Upper lobe of left lung (tissue), 6 donors: ENCODE results near the gene NSD1. TPM values are rescaled to one million over a fixed set of nuclear protein-coding genes. Genes with fewer than 3 reads are reported as not detected.

Source experiments
- ATAC-seq, 2 donors: fragments of 200-7000 bp; cut with Tn5 transposase; one replicate each; pipeline ENCODE4 v1.9.1; 2022; ENCODE audit warnings: mild to moderate bottlenecking in 2 of 2, moderate library complexity in 2 of 2; ENCODE audit not compliant: low FRiP score in 2 of 2
- DNase-seq, 2 donors: peaks; one replicate each; pipeline ENCODE4 v3.0.0-alpha.2; 2019 to 2020
- H3K27ac ChIP-seq, 4 donors: fragments of 200-600 bp; sonication (generic); one replicate each; pipeline ENCODE4 v1.5.1; 2016 to 2019
- H3K27me3 ChIP-seq, 4 donors: fragments of 200-600 bp; sonication (generic); one replicate each; pipeline ENCODE4 v1.5.1; 2017 to 2019
- H3K36me3 ChIP-seq, 4 donors: fragments of 200-600 bp; sonication (generic); one replicate each; pipeline ENCODE4 v1.5.1; 2016 to 2019
- H3K4me1 ChIP-seq, 4 donors: fragments of 200-600 bp; sonication (generic); one replicate each; pipeline ENCODE4 v1.5.1; 2018 to 2019
- H3K4me3 ChIP-seq, 4 donors: fragments of 200-600 bp; sonication (generic); one replicate each; pipeline ENCODE4 v1.5.1; 2017 to 2019; ENCODE audit warnings: mild to moderate bottlenecking in 2 of 4, moderate library complexity in 1 of 4
- H3K9me3 ChIP-seq, 4 donors: fragments of 200-600 bp; sonication (generic); one replicate each; pipeline ENCODE4 v1.5.1; 2018 to 2019
- EP300 ChIP-seq, 4 donors: sonication (generic); formaldehyde crosslinking; IDR thresholded peaks; one replicate each; pipeline ENCODE4 v1.5.1; 2017; ENCODE audit warnings: antibody characterized with exemption in 4 of 4, control low read depth in 2 of 4
- POLR2A ChIP-seq, 4 donors: fragments of 450-650 bp; IDR thresholded peaks; one replicate each; pipeline ENCODE4 v1.5.1; 2016 to 2017; ENCODE audit warnings: antibody characterized with exemption in 4 of 4, mild to moderate bottlenecking in 2 of 4
- POLR2AphosphoS5 ChIP-seq, 2 donors: sonication (generic); formaldehyde crosslinking; IDR thresholded peaks; one replicate each; pipeline ENCODE4 v1.5.1; 2017; ENCODE audit warnings: antibody characterized with exemption in 2 of 2
- WGBS, 2 donors: methylation state at CpG; one replicate each; pipeline ENCODE4 v1.1.5; 2017 to 2018; 5-methylcytosine and 5-hydroxymethylcytosine counted together
- total RNA-seq, 6 donors: library from RNA; depleted of rRNA in 4 of 6; stranded (reverse); fragments of >200 nt in 4 of 6; gene quantifications; one replicate each; pipeline versions ENCODE4 v1.1.0 to v1.2.1, GENCODE V29; 2016 to 2021
- TF ChIP-seq, protein P1 (sequence below), 6 experiments: fragments of 450-650 bp in 4 of 6; fragments of 200-600 bp in 2 of 6; sonication (generic) in 2 of 6; IDR thresholded peaks; one replicate each; pipeline ENCODE4 v1.5.1; 2016 to 2019; ENCODE audit warnings: antibody characterized with exemption in 6 of 6
- donor health status: DM: no; HTN: no; CAD: no; lungs with moderate emphysema.
- donor health status: DM: no; HTN: yes; CAD: no; lungs with severe emphysema.

NSD1 gene
- total RNA-seq, 6 donors from 2014 or later: 33.0 to 69.1 (median 55.7) TPM

DNA sequence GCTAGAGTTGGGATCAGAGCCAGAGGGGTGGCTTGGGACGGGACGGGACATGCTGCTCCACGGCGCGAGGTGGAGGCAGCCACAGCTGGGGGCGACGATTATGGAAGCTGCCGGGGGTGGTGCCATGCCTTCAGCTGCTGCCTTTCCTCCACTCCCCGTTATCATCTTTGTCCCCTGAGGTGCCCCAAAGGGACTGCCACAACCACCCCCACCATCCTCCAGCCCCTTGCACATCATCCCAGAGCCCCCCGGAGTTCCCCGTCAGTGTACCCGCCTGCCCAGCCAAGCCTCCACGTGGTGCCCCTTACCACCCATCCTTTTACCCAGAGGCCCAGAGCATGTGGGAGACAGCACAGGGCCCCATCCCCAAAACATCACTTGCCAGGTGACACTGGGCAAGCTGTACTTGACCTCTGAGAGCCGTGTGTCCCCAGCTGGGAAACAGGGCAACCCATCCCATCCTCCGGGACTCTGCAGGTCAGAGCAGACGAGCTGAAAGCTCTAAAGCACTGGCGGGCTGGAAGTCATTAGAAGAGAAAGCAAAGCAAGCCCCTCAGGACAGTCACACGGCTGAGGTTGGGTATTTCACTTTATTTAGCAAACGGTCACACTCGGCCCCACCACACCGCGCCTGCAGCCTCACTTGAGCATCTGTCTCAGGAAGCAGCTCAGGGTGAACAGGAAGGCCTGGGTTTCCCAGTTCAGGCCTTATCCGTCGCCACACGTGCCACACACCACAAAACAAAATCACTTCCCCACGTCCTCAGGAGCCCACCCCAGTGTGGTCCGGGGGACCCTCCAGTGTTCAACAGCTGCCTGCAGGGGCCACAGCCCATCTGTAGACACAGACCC is 197.6 kb downstream of the NSD1 start:
- DNase-seq: no peak
- Histone ChIP-seq H3K9me3 (no peaks in the 10 kb centered on the region), H3K36me3 (peaks cover 30 to 75% (median 61%) of the 10 kb centered on the region in 4 donors), H3K27me3 (no peaks in the 10 kb centered on the region), H3K4me3 (no peak overlapping the region), H3K4me1 (peaks cover 0 to 7% (median 2%) of the 10 kb centered on the region in 4 donors), H3K27ac (no peak overlapping the region)
- TF ChIP-seq POLR2A (IDR thresholded peaks at IDR 0.05) (no peak), EP300 (IDR thresholded peaks at IDR 0.05) (no peak), POLR2AphosphoS5 (IDR thresholded peaks at IDR 0.05) (no peak)
- TF ChIP-seq, protein P1, sequence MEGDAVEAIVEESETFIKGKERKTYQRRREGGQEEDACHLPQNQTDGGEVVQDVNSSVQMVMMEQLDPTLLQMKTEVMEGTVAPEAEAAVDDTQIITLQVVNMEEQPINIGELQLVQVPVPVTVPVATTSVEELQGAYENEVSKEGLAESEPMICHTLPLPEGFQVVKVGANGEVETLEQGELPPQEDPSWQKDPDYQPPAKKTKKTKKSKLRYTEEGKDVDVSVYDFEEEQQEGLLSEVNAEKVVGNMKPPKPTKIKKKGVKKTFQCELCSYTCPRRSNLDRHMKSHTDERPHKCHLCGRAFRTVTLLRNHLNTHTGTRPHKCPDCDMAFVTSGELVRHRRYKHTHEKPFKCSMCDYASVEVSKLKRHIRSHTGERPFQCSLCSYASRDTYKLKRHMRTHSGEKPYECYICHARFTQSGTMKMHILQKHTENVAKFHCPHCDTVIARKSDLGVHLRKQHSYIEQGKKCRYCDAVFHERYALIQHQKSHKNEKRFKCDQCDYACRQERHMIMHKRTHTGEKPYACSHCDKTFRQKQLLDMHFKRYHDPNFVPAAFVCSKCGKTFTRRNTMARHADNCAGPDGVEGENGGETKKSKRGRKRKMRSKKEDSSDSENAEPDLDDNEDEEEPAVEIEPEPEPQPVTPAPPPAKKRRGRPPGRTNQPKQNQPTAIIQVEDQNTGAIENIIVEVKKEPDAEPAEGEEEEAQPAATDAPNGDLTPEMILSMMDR (IDR thresholded peaks at IDR 0.05): no peak
- 78 to 85% methylated on average over 15 to 27 of the region's 27 CpGs for WGBS, 2 donors
- no peak for ATAC-seq

DNA sequence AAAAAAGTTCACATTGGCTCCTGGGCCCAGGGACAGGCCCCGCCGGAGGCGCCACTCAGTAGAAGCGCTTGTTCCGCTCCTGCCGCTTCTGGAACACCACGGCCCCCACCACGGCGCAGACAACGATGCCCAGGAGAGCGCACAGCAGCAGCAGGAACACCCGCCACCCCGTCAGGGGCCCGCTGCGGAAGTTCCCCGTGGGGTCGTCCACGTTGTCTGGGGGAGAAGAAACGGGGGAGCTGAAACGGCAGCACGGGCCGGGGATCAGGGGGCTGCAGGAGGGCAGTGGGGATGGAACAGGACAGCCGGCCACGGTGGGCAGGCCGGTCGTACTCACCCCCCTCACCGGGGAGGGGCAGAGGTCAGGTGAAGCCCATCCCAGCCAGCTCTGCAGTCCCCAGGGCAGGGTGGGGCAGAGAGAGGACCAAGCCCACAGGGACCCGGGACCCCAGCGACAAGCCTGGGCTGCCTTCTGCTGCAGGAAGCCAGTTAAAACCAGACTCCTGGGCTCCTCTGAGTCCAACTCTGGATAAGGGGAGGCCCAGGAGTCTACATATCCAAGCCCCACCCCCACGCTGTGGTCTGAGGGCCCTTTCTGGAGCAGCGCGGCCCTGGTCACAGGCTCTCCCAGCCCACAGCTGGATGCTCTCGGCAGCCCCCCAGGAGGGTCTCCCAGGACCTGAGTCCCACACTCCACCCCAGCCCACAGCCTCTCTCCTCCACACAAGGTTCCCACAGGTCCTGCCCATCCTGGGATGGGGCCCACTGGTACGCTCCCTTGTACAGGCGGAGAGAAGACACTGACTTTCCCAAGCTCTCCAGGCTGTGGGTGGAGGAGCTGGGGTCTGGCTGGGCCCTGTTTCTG is 198.7 kb downstream of the NSD1 start:
- no peak overlapping the region for H3K27ac ChIP-seq
- no peak for ATAC-seq
- no peaks in the 10 kb centered on the region for H3K9me3 ChIP-seq
- peaks cover 40 to 85% (median 71%) of the 10 kb centered on the region in 4 donors for H3K36me3 ChIP-seq
- H3K27me3 ChIP-seq: no peaks in the 10 kb centered on the region
- H3K4me1 ChIP-seq: peaks cover 0 to 3% (median under 1%) of the 10 kb centered on the region in 4 donors
- DNase-seq: peak in 1 of 2 donors; percentile 67
- no peak overlapping the region for H3K4me3 ChIP-seq
- TF ChIP-seq POLR2AphosphoS5 (IDR thresholded peaks at IDR 0.05) (no peak), POLR2A (IDR thresholded peaks at IDR 0.05) (no peak), EP300 (IDR thresholded peaks at IDR 0.05) (no peak)
- TF ChIP-seq, protein P1 (IDR thresholded peaks at IDR 0.05): no peak
- WGBS, 2 donors: 90% methylated on average over 19 to 34 of the region's 35 CpGs

DNA sequence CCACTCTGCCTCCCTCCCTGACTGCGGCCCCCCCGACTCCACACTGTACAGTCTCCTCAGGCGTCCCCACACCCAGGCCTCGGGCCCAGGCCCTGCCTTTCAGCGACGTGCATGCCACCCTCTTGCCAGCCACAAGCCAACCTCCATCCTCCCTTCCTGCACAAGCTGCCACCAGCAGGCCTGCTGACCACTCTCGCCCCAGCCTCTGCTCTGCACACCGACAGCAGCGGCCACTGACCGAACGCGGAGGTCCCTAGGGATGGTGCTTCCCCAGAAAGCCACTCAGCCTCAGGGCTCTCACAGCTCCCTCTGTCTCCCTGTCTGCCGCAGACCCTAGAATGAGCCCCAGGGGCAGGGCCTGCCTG is 199.3 kb downstream of the NSD1 start:
- H3K27ac ChIP-seq: no peak overlapping the region
- ATAC-seq (no peak), DNase-seq (no peak)
- 80 to 96% methylated on average over 8 to 13 of the region's 13 CpGs for WGBS, 2 donors
- TF ChIP-seq POLR2AphosphoS5 (IDR thresholded peaks at IDR 0.05): no peak
- no peak for TF ChIP-seq EP300 (IDR thresholded peaks at IDR 0.05)
- no peak for TF ChIP-seq POLR2A (IDR thresholded peaks at IDR 0.05)
- TF ChIP-seq, protein P1 (IDR thresholded peaks at IDR 0.05): no peak
- peaks cover 41 to 91% (median 77%) of the 10 kb centered on the region in 4 donors for H3K36me3 ChIP-seq
- no peaks in the 10 kb centered on the region for H3K27me3 ChIP-seq
- no peaks in the 10 kb centered on the region for H3K4me1 ChIP-seq
- H3K4me3 ChIP-seq: no peak overlapping the region
- H3K9me3 ChIP-seq: no peaks in the 10 kb centered on the region

DNA sequence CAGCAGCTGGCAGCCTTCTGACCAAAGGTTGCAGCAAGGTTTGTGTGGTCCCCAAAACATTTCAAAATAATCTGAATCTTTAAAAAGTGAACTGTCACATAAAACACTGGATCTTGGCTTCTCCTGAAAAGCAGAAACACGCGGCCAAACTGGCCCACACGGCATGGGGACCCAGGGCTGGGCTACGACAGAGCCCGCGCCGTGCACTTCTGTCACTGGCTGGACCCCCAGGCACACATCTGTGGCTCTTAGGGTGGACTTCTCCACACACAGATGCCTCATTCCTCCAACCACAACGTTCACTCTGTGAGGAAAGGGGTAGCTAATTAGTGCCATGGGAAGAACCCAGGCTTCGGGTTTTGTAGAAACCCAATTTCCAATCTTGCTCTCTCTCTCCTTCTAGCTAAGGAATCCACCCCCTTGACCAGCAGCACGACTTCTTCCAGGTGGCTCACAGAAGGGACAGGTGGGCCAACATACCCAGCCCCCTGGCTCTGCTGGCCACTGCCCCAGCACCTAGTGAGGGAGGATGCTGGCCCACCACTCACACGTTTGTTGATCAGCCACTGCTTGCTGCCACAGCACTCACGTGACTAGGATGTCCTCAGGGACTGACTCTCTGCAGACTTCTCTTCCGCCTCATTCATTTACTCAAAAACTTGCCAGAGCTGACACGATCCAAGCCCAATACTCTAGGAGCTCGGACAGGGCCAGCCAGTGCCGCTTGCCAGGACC is 200.0 kb downstream of the NSD1 start:
- TF ChIP-seq, protein P1 (IDR thresholded peaks at IDR 0.05): no peak
- TF ChIP-seq POLR2A (IDR thresholded peaks at IDR 0.05) (no peak), POLR2AphosphoS5 (IDR thresholded peaks at IDR 0.05) (no peak), EP300 (IDR thresholded peaks at IDR 0.05) (no peak)
- Histone ChIP-seq H3K27me3 (no peaks in the 10 kb centered on the region), H3K36me3 (peaks cover 45 to 95% (median 83%) of the 10 kb centered on the region in 4 donors), H3K9me3 (no peaks in the 10 kb centered on the region), H3K4me3 (no peak overlapping the region), H3K27ac (no peak overlapping the region), H3K4me1 (no peaks in the 10 kb centered on the region)
- ATAC-seq (no peak), DNase-seq (no peak)
- 91 to 93% methylated on average over 14 to 16 of the region's 16 CpGs for WGBS, 2 donors
